ENCODE data around the gene MDN1.

GRCh38 chr6:89776583-89777233 lies 42.9 kb downstream of the MDN1 start:
- TF ChIP-seq POLR2AphosphoS5 (IDR thresholded peaks at IDR 0.05; ENCODE audit: low read depth, low read length): no peak
- TF ChIP-seq TAF1 (IDR thresholded peaks at IDR 0.05; ENCODE audit: borderline replicate concordance, low read depth, low read length): no peak
- TF ChIP-seq POLR2A (IDR thresholded peaks at IDR 0.05; ENCODE audit: low read depth, low read length): no peak
